T-helper 1 cell (primary cell): ENCODE data around the gene SLC9A4.

Experiments
- DNase-seq, 5 donors: peaks; one replicate each; pipeline ENCODE4 v3.0.0-alpha.2; 2012 to 2020

SLC9A4 gene

GRCh38 chr2:102504833-102505232 is 31.8 kb downstream of the SLC9A4 start:
- DNase-seq: no peak

DNA sequence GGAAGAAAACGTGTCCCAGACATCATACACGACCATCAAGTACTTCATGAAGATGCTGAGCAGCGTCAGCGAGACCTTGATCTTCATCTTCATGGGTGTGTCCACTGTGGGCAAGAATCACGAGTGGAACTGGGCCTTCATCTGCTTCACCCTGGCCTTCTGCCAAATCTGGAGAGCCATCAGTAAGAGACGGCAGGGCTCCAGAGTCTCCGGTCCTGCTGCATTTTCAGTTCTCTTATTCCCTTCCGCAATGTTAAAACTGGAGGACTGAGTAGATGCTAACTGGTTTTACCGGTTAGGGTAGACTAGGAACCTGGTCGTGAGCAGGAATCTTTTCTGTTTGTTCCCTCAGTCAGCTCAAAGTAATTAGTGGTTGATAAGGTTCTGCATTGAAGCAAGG is 32.3 kb downstream of the SLC9A4 start:
- no peak for DNase-seq

GRCh38 chr2:102506743-102507142 is 33.7 kb downstream of the SLC9A4 start:
- no peak for DNase-seq

DNA sequence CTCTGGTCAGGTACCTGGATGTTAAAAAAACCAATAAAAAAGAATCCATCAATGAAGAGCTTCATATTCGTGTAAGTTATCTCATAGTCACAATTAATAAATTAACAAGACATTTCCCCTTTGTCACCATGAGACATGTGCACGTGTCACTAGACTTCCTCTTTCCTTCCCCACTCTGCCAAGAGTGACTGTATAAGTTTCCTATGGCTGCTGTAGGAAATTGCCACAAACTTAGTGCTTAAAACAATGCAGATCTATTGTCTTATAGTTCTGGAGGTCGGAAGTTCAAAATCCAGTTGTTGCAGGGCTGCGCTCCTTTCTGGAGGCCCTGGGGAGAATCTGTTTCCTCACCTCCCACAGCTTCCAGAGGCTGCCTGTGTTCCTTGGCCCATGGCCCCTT is 35.8 kb downstream of the SLC9A4 start:
- no peak for DNase-seq

GRCh38 chr2:102509749-102510148 is 36.7 kb downstream of the SLC9A4 start:
- DNase-seq: no peak

- DNase-seq: no peak
Observed at GRCh38 chr2:102510791-102511575, 38.0 kb downstream of the SLC9A4 start.

- no peak for DNase-seq
Observed at GRCh38 chr2:102512161-102512560, 39.1 kb downstream of the SLC9A4 start.

DNA sequence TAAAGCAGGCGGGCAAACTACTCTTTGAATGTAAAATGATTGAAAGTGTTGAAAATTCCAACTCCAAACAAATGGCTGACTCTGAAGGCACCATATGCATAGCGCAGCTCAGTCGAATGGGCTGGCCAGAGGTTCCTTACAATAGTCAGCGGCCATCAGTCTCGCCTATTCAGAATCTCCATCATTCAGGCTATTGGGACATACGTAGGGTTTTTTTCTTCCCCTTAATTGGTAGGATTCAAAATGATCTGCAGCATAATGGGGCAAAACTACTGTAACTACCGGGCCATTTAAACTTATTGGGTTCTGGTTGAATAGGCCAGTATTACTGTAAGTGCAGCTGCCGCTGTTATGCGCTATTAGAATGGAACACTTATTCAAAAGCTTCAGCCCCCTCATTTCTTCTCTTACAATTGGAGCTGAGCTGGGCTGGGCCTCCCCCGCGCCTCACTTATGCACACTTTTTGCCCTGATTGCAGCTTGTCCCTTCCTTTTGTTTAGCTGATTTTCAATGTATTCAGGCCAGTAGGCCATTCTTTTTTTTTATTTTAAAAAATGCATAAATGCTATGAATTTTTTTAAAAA is 40.4 kb downstream of the SLC9A4 start:
- no peak for DNase-seq

DNA sequence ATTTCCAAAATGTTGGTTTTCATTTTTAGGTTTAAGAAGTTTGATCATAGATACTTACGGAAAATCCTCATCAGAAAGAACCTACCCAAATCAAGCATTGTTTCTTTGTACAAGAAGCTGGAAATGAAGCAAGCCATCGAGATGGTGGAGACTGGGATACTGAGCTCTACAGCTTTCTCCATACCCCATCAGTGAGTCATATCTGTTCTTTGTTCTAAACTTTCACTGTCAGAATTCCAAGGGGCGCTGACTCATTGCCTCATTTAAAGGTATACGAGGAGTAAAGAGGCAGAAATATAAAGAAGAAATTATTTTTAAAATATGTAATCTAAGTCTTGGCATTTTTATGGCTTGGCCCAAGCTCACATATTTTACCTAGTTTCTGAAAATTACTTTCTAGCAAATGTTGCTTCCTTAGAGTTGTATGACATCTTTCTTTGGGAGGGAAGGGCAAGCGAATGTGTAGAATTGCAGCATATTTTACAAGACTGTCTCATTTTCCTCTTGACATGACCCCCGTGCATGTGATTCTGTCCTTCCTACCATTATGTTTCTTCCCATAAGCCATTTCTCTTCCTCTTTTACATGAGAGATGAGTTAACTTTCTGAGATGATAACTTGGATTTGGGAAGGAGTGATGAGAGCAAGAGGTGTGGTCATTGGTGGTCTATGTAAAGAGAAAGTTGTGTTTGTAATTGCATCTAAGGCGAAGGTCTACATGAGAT is 41.2 kb downstream of the SLC9A4 start:
- DNase-seq: no peak

DNA sequence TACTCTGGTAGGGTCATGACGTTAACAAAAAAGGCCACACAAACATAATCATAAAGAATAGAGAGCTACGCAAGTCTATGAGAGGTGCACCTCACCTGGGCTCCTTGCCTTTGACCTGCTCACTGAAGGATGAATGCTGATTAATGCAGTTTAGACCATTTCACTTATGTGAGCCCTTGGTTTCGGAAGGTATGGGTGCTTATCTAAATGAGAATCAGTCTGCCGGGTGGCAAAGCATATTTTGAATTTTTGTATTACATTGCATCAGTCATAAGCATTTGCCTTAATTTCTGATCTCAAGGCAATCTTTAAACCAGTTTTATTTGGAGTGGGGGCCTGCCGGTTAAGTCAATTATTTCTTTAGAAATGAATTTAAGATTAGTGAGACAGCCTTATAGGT is 42.8 kb downstream of the SLC9A4 start:
- no peak for DNase-seq

DNA sequence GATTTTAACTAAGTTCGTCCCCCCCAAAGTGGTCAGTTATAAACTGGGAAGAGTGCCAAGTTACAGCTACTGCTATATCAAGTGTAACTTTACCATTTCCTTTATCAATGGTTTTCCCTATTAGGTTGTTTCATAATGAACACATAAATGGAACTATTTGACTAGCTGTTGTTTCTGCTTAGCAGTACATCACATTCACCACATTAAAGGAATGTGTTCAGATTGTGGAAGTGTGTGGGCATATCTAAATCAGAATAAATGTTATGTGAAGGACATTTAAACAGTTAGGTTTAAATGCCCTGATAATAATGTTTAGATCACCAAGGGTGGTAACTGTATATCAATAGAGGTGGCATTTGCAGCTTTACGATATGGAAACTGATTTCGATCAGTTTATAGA is 45.1 kb downstream of the SLC9A4 start:
- no peak for DNase-seq

GRCh38 chr2:102520009-102520408 is 47.0 kb downstream of the SLC9A4 start:
- peak in 1 of 5 donors; percentile 41 for DNase-seq

GRCh38 chr2:102520801-102521200 is 47.8 kb downstream of the SLC9A4 start:
- DNase-seq: no peak

GRCh38 chr2:102522162-102522561 is 49.1 kb downstream of the SLC9A4 start:
- no peak for DNase-seq

DNA sequence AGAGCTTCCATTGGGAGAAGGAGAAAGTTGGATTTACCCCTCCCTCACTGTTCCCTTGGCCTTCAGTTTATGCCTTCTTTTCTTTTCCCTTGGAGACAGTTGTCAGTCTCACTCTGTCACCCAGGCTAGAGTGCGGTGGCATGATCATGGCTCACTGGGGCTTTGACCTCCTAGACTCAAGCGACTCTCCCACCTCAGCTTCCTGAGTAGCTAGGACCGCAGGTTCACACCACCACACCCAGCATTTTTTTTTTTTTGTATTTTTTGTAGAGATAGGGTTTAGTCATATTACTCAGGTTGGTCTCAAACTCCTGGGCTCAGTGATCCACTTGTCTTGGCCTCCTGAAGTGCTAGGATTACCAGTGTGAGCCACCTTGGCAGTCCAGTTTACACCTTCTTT is 49.9 kb downstream of the SLC9A4 start:
- no peak for DNase-seq

GRCh38 chr2:102523651-102524050 is 50.6 kb downstream of the SLC9A4 start:
- no peak for DNase-seq

- no peak for DNase-seq
Observed at GRCh38 chr2:102527086-102527485, 54.1 kb downstream of the SLC9A4 start.

DNA sequence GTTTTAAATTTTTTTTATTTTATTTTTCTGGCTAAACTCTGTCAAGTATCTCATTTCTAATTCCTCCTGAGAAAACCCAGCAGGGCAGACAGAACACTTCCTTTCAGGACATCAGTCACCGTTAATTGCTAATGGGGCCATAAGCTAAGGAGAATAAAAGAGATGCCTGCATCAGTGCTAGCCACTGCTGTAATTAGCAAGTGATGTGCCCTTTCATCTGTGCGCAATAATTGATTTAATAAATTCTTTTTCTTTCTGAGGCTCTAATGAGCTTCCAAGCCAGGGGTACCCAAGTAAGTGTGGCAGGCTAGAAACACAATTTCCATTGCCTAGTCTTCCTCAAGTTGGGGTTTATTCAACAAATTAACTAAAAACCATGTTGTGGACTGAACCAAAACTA is 65.5 kb downstream of the SLC9A4 start:
- DNase-seq: no peak

DNA sequence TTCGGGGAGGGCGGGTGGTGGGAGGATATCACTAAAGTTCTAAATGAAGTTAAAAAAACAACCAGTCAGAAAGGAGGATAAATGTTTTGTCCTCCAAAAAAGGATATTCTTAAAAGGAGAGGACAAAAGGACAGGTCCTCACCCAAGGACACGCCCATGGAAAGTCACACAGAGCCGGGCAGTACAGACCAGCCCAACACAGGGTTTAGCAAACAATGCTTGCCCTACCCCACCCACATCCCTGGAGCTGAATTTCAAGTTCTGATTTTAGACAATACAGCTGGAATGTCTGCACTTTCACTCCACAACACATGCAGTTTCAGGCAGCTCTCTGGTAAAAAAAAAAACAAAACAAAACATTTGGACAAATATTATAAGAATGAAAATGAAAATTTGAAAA is 67.9 kb downstream of the SLC9A4 start:
- DNase-seq: no peak

GRCh38 chr2:102544182-102544581 is 71.2 kb downstream of the SLC9A4 start:
- no peak for DNase-seq

GRCh38 chr2:102547462-102547861 is 74.4 kb downstream of the SLC9A4 start:
- DNase-seq: no peak

GRCh38 chr2:102549027-102549426 is 76.0 kb downstream of the SLC9A4 start:
- no peak for DNase-seq

DNA sequence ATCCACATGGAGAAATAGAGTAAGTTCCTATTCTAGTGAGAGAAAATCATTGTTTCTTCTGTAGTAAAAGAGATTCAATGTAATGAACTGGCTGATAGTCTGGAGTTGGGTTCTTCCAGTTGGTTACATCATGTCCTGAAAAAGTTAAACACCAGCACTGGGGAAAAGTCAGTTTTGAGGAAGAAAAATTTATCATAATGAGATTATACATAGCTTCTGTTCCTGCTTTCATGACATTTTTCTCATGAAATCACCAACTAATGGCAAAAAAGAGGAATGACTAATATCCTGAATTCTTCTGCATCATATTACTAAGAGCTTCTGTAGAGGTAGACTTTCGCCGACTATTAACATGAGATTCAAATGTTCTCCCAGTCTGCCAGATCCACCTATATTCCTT is 77.1 kb downstream of the SLC9A4 start:
- no peak for DNase-seq
